IPS DF 4.7 (cell line): ENCODE results near the gene CELSR3.

Experiments
- DNase-seq: peaks from one replicate; pipeline ENCODE4 v3.0.0-alpha.2; 2013; ENCODE audit warnings: low spot score; ENCODE audit errors: extremely low read depth

CELSR3 gene, protein sequence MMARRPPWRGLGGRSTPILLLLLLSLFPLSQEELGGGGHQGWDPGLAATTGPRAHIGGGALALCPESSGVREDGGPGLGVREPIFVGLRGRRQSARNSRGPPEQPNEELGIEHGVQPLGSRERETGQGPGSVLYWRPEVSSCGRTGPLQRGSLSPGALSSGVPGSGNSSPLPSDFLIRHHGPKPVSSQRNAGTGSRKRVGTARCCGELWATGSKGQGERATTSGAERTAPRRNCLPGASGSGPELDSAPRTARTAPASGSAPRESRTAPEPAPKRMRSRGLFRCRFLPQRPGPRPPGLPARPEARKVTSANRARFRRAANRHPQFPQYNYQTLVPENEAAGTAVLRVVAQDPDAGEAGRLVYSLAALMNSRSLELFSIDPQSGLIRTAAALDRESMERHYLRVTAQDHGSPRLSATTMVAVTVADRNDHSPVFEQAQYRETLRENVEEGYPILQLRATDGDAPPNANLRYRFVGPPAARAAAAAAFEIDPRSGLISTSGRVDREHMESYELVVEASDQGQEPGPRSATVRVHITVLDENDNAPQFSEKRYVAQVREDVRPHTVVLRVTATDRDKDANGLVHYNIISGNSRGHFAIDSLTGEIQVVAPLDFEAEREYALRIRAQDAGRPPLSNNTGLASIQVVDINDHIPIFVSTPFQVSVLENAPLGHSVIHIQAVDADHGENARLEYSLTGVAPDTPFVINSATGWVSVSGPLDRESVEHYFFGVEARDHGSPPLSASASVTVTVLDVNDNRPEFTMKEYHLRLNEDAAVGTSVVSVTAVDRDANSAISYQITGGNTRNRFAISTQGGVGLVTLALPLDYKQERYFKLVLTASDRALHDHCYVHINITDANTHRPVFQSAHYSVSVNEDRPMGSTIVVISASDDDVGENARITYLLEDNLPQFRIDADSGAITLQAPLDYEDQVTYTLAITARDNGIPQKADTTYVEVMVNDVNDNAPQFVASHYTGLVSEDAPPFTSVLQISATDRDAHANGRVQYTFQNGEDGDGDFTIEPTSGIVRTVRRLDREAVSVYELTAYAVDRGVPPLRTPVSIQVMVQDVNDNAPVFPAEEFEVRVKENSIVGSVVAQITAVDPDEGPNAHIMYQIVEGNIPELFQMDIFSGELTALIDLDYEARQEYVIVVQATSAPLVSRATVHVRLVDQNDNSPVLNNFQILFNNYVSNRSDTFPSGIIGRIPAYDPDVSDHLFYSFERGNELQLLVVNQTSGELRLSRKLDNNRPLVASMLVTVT (N-terminal part only)

DNA sequence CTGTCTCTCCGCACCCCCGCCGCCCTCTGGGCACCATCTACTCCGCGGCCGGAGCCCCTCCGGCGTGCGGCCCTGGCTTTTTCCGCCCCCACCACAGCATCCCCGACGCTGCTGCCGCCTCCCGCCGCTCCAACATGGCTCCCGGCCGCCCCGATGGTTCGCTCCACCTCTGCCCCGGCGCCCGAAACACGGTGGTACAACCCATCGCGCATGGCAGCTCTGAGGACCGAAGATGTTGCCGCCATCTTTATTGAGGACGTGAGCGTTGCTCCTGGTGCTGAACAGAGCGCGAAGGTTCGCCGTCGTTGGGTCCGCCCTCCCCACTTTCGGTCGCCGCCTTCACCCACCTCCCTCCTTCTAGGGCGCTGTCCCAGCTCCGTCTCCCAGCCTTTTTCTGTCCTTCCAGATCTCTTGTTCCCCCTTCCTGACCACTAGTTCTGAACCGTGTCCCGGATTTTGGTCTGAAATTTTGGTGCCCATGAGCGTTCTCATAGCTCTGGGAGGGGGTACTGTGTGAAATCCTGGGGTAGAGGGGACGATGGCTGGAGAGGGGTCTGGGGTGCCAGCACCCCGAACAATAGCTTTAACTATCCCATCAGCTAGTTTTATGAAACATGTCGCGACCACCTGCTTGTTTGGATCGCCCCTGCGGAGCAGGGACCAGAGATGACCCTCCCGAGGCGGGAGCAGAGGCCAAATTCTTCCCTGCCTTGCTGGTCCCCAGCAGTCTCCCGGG is at the start of gene CELSR3:
Gene CELSR3 (minus strand): TSS at position 134 of the 736 bp plus-strand sequence. CDS start 252 bp downstream, outside the sequence.
- DNase-seq = no peak

DNA sequence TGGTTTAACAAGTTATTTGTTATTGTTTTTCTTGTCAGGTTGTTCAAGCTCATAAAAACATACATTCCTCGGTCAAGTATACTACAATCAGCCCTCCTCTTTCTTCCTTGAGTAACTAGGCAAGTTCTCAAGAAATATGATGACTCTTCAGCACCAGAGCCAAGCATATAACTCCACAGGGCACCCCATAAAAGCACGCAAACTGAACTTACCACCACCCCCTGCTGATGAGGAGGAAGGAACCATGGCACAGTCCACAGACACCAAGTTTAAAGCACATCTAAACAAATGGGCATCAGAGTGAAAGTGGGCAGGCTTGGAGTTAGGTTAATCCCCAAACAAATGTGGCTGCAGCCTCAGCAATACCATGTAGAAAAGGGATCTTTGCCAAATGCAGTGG is 49.0 kb upstream of the CELSR3 start:
- no peak for DNase-seq

DNA sequence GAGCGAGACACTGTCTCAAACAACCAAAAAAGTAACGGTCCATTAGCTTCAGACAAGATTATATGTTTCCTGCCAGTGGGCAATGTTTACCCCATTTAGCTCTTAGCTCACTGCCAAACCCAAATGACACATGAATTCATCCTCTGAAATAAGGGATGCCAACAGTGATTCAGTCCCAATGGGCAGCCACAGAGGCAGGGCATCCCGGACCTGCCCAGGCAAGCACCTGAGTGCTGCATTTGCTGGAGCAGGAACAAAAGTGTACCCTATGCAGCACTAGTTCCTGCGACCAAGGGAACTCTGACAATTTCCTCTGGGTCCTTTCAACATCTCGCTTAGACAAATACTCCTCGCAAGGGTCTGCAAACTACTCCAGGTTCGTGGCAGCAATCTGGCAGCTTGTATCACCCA is 46.4 kb upstream of the CELSR3 start:
- DNase-seq = no peak

DNA sequence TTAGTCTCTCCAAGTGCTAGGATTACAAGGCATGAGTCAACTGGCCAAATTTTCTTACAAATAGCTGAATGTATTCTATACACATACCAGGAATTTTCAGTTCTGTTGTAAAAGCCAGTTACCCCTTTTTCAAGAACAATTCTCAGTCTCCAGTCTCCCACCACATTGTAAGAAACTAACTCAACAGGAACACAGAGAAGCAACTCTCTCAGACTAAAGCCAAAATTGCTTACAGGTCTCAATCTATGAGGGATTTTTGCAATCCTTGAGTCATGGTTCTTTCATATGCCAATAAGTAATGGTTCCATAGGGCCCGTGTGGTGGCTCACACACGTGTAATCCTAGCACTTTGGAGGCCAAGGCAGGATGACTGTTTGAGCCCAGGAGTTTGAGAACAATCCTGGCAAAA is 45.8 kb upstream of the CELSR3 start:
- no peak for DNase-seq

DNA sequence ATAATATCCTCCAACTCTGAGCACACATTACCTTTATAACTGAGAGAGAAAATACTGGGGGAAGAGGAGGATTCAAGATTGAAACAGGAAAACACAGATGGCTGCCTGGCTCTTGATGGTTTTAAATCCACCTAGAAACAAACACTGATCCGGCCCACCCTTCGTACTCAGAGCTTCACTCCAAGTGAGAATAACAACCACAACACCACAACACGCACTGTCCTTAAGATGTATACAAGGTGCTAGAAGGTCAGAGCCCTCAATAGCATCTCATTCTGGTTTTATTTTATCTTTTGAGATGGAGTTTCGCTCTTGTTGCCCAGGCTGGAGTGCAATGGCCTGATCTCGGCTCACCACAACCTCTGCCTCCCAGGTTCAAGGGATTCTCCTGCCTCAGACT is 44.5 kb upstream of the CELSR3 start:
- DNase-seq = no peak

DNA sequence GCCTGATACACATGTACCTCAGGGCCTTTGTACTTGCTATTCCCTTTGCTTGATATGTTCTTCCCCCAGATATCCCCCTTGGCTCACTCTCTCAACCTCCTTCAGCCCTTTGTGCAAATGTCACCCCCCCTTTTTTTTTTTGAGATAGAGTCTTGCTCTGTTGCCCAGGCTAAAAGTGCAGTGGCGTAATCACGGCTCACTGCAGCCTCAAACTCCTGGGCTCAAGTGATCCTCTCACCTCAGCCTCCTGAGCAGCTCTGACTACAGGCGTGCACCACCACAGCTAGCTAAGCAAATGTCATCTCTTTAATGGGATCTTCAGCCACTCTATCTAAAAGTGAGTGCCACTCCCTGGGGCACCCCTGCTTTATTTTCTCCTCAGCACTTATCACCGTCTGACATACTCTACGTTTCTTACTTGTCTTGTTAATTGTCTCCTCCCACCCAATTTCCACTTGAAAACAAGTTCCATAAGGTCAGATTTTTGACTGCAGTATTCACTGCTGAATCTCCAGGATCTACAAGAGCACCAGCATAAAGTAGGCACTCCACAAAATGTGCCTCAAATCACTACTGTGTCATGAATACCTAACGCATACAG is 39.7 kb upstream of the CELSR3 start:
- DNase-seq = no peak

DNA sequence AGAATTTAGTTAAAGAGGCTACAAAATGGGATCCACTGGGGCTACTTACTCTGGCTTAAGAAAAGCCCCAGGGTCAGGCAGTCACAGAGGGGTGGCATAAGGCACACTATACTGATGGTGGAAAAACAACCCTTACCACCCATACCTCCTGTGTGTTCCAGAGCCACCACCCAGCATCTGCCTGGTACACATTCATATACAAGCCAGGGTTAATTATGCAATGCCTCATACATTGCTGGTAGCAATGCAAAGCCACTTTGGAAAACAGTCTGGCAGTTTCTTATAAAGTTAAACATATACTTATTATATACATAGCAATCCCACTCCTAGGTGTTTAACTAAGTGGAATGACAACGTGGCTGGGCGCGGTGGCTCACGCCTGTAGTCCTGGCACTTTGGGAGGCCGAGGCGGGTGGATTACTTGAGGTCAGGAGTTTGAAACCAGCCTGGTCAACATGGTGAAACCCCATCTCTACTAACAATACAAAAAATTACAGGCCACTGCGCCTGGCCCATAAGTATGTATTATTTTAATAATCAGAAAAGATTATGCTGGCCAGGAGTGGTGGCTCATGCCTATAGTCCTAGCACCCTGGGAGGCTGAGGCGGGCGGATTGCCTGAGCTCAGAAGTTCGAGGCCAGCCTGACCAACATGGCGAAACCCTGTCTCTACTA is 38.2 kb upstream of the CELSR3 start:
- no peak for DNase-seq

DNA sequence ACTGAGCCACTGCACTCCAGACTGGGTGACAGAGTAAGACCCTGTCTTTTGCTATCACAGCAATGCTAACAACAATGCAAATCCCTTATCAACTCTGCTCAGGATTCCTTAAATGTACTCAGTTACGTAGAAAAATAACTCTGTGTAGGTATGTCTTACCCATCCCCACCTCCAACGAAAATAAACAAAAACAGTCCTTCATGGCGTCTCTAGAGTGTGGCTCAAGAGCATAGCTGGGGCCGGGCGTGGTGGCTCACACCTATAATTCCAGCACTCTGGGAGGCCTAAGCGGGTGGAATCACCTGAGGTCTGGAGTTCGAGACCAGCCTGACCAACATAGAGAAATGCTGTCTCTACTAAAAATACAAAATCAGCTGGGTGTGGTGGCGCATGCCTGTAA is 36.2 kb upstream of the CELSR3 start:
- DNase-seq = no peak

DNA sequence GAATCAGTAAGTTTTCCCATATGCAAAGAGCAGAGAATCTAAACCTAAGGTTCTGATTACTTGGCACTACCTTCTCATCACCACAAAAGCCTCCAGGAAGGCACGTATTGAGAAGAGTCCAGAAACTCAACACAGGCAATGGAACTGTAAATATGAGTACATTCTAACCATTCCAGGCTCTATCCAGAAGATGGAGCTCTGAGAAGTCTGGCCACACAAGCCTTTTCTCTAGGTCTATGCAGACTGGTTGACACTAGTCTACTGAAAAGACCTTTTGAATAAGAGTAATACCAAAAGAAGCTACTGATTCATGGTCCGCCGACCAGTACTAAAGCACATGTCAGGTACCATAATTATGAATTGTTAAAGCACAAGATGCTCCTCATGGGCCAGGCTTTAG is 35.3 kb upstream of the CELSR3 start:
- DNase-seq = no peak

DNA sequence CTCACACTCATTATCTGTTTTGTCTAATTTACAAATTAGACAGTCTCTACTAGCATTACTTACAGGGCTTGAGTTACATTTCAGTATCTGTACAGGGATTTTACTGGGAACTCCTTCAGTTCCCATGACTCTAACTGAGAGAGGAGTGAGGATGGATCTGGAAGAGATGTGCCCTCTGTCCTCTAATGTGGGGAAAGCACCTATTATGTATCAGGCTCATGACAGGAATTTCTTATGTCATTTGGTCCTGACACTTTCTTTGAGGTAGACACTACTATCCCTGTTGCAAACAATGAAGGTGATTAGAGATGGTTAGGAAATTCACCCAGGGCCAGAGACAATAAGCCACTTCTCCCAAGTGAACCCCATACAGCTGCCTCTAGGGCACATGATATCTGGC is 33.9 kb upstream of the CELSR3 start:
- DNase-seq = no peak

DNA sequence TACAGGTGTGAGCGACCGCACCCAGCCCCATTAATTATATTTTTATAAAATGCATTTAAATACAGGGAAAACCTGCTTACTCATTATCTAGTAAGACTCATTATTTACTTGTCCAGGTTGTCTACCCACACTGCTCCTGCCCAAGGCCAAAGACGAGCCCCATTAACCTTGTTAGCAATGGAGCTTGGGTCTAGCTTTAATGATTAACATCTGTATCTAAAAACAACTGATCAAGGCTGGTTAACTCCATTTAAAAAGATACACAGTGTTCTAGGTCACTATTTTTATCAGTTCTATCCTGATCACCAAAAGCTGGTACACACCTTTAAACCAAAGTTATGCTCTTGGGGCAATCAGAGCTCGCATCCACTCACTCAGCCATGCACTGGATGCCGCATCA is 33.5 kb upstream of the CELSR3 start:
- no peak for DNase-seq

DNA sequence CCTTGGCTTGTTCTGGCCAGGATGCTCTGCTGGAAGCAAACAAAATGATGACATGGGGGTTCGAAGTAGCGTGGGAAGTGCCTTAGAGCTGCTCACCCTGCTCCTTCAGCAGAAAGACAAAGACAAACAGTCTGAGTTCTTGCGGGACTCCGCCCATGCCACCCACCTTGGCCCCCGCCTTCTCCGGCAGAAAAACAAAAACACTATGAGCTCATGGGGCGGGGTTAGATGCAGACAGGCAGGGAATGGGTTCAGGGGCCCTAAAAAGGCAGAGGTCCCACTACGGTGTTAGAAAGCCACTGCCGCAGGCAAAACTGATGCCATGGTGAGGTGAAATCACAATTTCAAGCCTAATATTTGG is 32.7 kb upstream of the CELSR3 start:
- no peak for DNase-seq

DNA sequence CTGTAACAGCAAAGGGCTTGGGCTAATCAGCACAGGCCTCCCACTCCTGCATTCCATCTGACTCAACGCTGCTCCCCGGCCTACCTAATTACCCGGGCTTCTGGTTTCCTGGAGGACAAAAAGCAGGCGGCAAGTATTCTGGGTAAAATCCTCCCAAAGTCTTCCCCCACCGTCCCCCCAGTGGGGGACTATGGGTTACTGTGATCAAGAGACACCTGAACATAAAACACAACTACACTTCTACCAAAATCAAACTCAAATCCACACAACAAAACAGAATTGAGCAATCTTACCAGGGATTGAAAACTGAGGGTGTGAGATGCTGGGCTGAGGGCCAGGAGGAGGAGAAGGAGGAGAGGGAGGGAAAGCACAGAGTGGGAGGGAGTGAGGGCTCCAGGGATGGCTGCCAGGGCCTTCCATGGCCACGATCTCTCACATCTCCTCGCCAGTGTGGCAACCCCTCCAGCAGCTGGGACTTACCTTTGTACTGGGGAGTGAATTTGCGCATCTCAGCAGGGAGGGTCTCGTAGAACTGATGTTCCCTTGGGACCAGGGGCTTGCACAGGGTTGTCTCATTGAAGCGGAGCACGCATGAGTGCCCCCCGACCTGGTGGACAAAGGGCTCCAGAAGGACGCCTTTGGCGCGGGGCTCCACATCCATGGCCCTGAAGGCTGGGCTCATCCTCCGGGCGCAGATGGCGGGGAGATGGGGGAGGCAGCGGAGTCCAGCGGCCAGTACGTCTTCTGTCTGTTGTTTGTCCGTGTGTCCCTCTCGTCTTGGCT is 32.1 kb upstream of the CELSR3 start:
- DNase-seq = no peak

DNA sequence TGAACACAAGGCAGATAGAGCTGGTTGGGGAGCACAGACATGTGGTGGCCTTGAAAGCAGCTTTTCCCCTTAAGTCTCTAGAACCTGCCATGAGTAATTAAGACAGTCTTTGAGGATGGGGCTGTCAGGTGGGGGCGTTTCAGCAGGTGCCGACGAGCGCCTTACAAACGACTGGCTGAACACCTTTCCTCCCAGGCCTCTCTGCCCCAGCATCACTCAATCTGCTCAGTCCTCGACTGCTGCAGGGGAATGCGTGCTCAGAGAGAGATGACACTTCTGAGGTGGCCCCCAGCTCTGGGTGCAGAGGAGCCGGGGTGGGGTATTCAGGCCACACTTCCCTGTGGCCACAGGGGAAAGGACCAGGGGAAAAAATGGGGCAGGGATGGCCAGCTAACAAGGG is 31.1 kb upstream of the CELSR3 start:
- no peak for DNase-seq

DNA sequence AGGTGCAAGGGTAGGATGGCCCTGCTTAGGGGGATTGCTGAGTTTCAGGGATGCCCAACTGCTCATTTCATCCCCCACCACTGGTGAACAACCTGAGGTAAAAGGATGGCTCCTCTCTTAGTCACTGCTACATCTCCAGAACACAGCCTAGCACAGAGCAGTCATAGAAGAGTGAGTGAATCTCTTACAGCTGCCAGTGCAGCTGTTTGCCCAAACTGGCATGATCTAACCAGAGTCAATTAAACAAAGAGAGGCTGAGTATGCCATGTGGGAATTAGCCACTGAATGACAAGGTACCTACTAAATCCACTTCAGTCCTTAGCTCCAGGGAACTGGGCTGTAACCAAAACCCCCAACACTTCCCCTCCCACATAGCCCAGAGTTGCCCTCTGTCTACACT is 29.9 kb upstream of the CELSR3 start:
- no peak for DNase-seq

DNA sequence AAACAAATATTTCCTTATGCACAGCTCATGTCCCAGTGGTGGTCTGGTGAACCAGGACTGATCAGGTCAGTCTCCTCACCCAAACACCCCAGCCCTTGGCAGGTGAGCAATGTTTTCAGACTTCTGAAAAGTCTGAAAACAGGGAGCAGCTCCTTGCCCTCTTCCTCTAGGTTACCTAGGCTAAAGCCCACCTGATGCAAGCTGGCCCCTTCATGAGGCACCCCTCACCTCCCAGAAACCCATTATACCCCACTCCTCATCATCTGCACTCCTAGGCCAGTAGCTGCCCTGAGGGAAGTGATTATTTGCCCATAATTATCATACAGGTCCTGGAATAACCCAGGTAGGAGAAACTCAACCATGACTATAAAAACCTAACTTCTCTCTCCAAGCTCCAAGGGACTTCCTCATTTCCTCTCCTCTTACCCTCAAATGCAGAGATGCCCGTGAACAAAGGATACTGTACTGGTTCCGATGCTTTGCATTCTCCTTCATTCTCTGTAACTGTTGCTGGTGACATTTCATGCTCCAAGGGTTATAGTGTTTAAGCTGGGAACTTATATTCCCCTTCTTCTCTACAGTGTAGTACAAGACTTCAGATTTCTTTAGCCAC is 28.3 kb upstream of the CELSR3 start:
- no peak for DNase-seq

DNA sequence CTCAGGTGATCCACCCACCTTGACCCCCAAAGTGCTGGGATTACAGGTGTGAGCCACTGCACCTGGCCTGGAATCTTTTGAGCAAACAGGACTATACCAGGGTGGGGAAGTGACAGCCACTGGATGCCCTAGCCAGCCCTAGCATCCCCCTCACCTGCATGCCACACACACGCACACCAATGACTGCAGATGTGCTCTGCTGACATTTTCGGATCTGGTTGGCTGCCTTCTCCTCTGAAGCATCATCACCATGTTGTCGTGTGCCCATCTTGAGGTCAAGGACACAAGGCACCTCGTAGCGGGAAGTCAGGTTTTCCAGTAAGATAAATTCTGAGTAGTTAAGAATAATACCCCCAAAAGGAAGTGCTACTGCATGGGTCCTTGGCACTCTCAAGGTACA is 26.7 kb upstream of the CELSR3 start:
- DNase-seq = no peak

DNA sequence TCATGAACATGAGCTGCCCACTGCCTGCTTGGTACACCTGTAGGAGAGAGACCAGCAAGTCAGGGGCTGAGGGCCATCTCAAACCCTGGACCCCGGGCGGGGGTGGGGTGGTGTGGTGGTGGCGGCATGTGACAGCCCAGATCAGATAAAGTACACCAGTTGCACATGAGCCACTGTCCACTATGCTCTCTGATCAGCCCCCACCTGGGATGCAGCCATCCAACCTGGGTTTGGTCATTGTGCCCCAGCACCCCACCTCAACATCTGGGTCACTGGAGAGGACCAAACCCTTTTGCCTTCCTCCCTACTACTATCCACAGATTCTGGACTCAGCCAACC is 26.0 kb upstream of the CELSR3 start:
- DNase-seq = no peak
